Spleen (tissue), 11 donors: ENCODE results near the gene MIR17HG. TPM values are rescaled to one million over a fixed set of nuclear protein-coding genes. Genes with fewer than 3 reads are reported as not detected.

Experiments used
- DNase-seq: peaks from one replicate; pipeline ENCODE4 v3.0.0-alpha.2; 2020
- H3K27ac ChIP-seq, 8 donors: fragments of 200-600 bp; sonication (generic) in 7 of 8; 1 replicate in 4 of 8; 2 replicates in 4 of 8; pipeline versions ENCODE4 v1.5.0 to v1.8.0; 2016 to 2021; ENCODE audit warnings: inconsistent platforms in 4 of 8, mild to moderate bottlenecking in 4 of 8, moderate library complexity in 1 of 8
- H3K27me3 ChIP-seq, 7 donors: fragments of 200-600 bp; sonication (generic) in 6 of 7; replicated peaks in 1 of 7; 1 replicate in 4 of 7; 2 replicates in 3 of 7; pipeline versions ENCODE4 v1.5.0 to v1.8.0; 2016 to 2021; ENCODE audit warnings: inconsistent platforms in 3 of 7, mild to moderate bottlenecking in 1 of 7
- H3K36me3 ChIP-seq, 6 donors: fragments of 200-600 bp; sonication (generic) in 5 of 6; 1 replicate in 4 of 6; 2 replicates in 2 of 6; pipeline versions ENCODE4 v1.5.0 to v1.8.0; 2016 to 2021; ENCODE audit warnings: inconsistent platforms in 2 of 6
- H3K4me1 ChIP-seq, 6 donors: fragments of 200-600 bp; sonication (generic) in 5 of 6; 1 replicate in 3 of 6; 2 replicates in 3 of 6; pipeline versions ENCODE4 v1.5.0 to v1.8.0; 2016 to 2021; ENCODE audit warnings: inconsistent platforms in 3 of 6
- H3K4me3 ChIP-seq, 8 donors: fragments of 200-600 bp; sonication (generic) in 7 of 8; 1 replicate in 4 of 8; 2 replicates in 4 of 8; pipeline versions ENCODE4 v1.5.0 to v1.8.0; 2016 to 2021; ENCODE audit warnings: inconsistent platforms in 4 of 8, mild to moderate bottlenecking in 4 of 8, moderate library complexity in 2 of 8
- H3K9me3 ChIP-seq, 8 donors: fragments of 200-600 bp; sonication (generic) in 7 of 8; 1 replicate in 4 of 8; 2 replicates in 4 of 8; pipeline versions ENCODE4 v1.5.0 to v1.8.0; 2016 to 2021; ENCODE audit warnings: inconsistent platforms in 4 of 8
- CTCF ChIP-seq, 11 experiments: fragments of 200-600 bp in 7 of 11; fragments of 450-650 bp in 4 of 11; sonication (generic) in 4 of 11; IDR thresholded peaks in 8 of 11; conservative IDR thresholded peaks in 3 of 11; 1 replicate in 7 of 11; 2 replicates in 4 of 11; pipeline versions ENCODE4 v1.4.0 to v1.8.0; 2016 to 2021; ENCODE audit warnings: antibody characterized with exemption in 11 of 11, inconsistent platforms in 4 of 11, mild to moderate bottlenecking in 1 of 11
- POLR2A ChIP-seq, 3 donors: fragments of 450-650 bp; IDR thresholded peaks; one replicate each; pipeline ENCODE4 v1.5.1; 2017; ENCODE audit warnings: antibody characterized with exemption in 3 of 3, mild to moderate bottlenecking in 1 of 3
- POLR2AphosphoS5 ChIP-seq, 3 donors: sonication (generic); formaldehyde crosslinking; IDR thresholded peaks; one replicate each; pipeline ENCODE4 v1.5.1; 2017; ENCODE audit warnings: antibody characterized with exemption in 3 of 3
- WGBS, 5 donors: extraction: QIAGEN DNeasy Blood & Tissue Kit in 3 of 5; methylation state at CpG; one replicate each; pipeline versions ENCODE4 v1.1.5 to v1.1.7; 2013 to 2018; 5-methylcytosine and 5-hydroxymethylcytosine counted together
- intact Hi-C: fragments of 100-400 bp; cut with DNase I; formaldehyde crosslinking; loops from one replicate; pipeline ENCODE4 v1.15.0; 2023; ENCODE audit warnings: low total_unique reads
- polyA plus RNA-seq, 3 donors: library from polyadenylated mRNA; stranded (reverse); fragments of 200-250 nt; gene quantifications; one replicate each; pipeline ENCODE4 v1.2.1, GENCODE V29; 2013
- total RNA-seq, 7 donors: library from RNA; depleted of rRNA in 3 of 7; stranded (reverse); fragments of >200 nt in 3 of 7; fragmentation: NEBNext Ultra II Directional in 4 of 7; extraction: Animal tissue kit (Norgen Biotek cat#: 25700) in 4 of 7; gene quantifications; one replicate each; pipeline versions ENCODE4 v1.1.0 to v1.2.1, GENCODE V29; 2016 to 2021
- donor health status: healthy with polysubstance abuse.
- donor health status: DM: no; HTN: no; CAD: no; lungs with moderate emphysema.
- donor health status: DM: no; HTN: no; CAD: no.
- donor health status: Bipolar disorder and iron deficiency.
- donor health status: healthy.
- donor health status: DM: no; HTN: no; CAD: no.
- donor health status: DM: yes; HTN: yes; CAD: no.

The MIR17HG gene
- total and polyA plus RNA-seq, 10 donors = 3.7 to 15.0 (median 6.6) TPM

- no peaks in the 10 kb centered on the region for H3K9me3 ChIP-seq
- H3K36me3 ChIP-seq = peaks cover 0 to 23% (median 6%) of the 10 kb centered on the region in 6 donors
- intact Hi-C loops = no loop called here
- no peak overlapping the region for H3K4me3 ChIP-seq
- TF ChIP-seq CTCF (IDR thresholded peaks at IDR 0.05 in 8 of 11, conservative IDR thresholded peaks at IDR 0.05 in 3 of 11) (no peak), POLR2A (IDR thresholded peaks at IDR 0.05) (no peak), POLR2AphosphoS5 (IDR thresholded peaks at IDR 0.05) (no peak)
- DNase-seq = no peak
- H3K4me1 ChIP-seq = no peaks in the 10 kb centered on the region
- H3K27ac ChIP-seq = no peak overlapping the region
- WGBS, 5 donors = 91 to 98% (median 94%) methylated on average over 4 of the region's 4 CpGs
- H3K27me3 ChIP-seq = no peaks in the 10 kb centered on the region
Measured at GRCh38 chr13:91360246-91360751, 12.8 kb downstream of the MIR17HG start.

- H3K9me3 ChIP-seq = no peaks in the 10 kb centered on the region
- H3K36me3 ChIP-seq = peaks cover 0 to 7% (median under 1%) of the 10 kb centered on the region in 6 donors
- no peak for DNase-seq
- no peaks in the 10 kb centered on the region for H3K27me3 ChIP-seq
- WGBS, 5 donors = 90 to 100% (median 97%) methylated on average over 1 of the region's 1 CpG
- H3K27ac ChIP-seq = no peak overlapping the region
- no peaks in the 10 kb centered on the region for H3K4me1 ChIP-seq
- intact Hi-C loops = no loop called here
- TF ChIP-seq CTCF (IDR thresholded peaks at IDR 0.05 in 8 of 11, conservative IDR thresholded peaks at IDR 0.05 in 3 of 11) (no peak), POLR2A (IDR thresholded peaks at IDR 0.05) (no peak), POLR2AphosphoS5 (IDR thresholded peaks at IDR 0.05) (no peak)
- no peak overlapping the region for H3K4me3 ChIP-seq
Measured at GRCh38 chr13:91361755-91362271, 14.3 kb downstream of the MIR17HG start.

- H3K4me1 ChIP-seq = no peaks in the 10 kb centered on the region
- H3K27me3 ChIP-seq = no peaks in the 10 kb centered on the region
- 56 to 94% (median 82%) methylated on average over 1 of the region's 1 CpG for WGBS, 5 donors
- H3K9me3 ChIP-seq = no peaks in the 10 kb centered on the region
- TF ChIP-seq CTCF (IDR thresholded peaks at IDR 0.05 in 8 of 11, conservative IDR thresholded peaks at IDR 0.05 in 3 of 11) (no peak), POLR2AphosphoS5 (IDR thresholded peaks at IDR 0.05) (no peak), POLR2A (IDR thresholded peaks at IDR 0.05) (no peak)
- H3K27ac ChIP-seq = no peak overlapping the region
- no peaks in the 10 kb centered on the region for H3K36me3 ChIP-seq
- H3K4me3 ChIP-seq = no peak overlapping the region
- DNase-seq = no peak
- intact Hi-C loops = no loop called here
Measured at GRCh38 chr13:91362908-91363307, 15.4 kb downstream of the MIR17HG start.

- TF ChIP-seq POLR2AphosphoS5 (IDR thresholded peaks at IDR 0.05) (no peak), POLR2A (IDR thresholded peaks at IDR 0.05) (no peak), CTCF (IDR thresholded peaks at IDR 0.05 in 8 of 11, conservative IDR thresholded peaks at IDR 0.05 in 3 of 11) (no peak)
- H3K36me3 ChIP-seq = no peaks in the 10 kb centered on the region
- H3K9me3 ChIP-seq = no peaks in the 10 kb centered on the region
- no peak overlapping the region for H3K4me3 ChIP-seq
- DNase-seq = no peak
- H3K4me1 ChIP-seq = no peaks in the 10 kb centered on the region
- WGBS, 5 donors = 60 to 97% (median 95%) methylated on average over 1 of the region's 1 CpG
- no peak overlapping the region for H3K27ac ChIP-seq
- intact Hi-C loops = no loop called here
- H3K27me3 ChIP-seq = no peaks in the 10 kb centered on the region
Measured at GRCh38 chr13:91368101-91368500, 20.6 kb downstream of the MIR17HG start.
